WTC11 (cell line): ENCODE results near the gene CTPS2. TPM values are rescaled to one million over a fixed set of nuclear protein-coding genes. Genes with fewer than 3 reads are reported as not detected.
A peak's percentile ranks its signal among the peaks of the same experiment; 100 is the strongest.

ENCODE experiments used
- ATAC-seq: fragments of 200-7000 bp; cut with Tn5 transposase; 2 replicates; pipeline ENCODE4 v1.10.0; 2021; ENCODE audit warnings: mild to moderate bottlenecking, moderate library complexity
- CTCF ChIA-PET: fragments of 300-600 bp; sonication (Branson Sonifier 250); formaldehyde crosslinking; loops from one replicate; lab custom pipeline; 2021; ENCODE audit warnings: antibody characterized with exemption; lab: Charles Lee
- POLR2A ChIA-PET: fragments of 350-600 bp; sonication (Branson Sonifier 250); formaldehyde crosslinking; loops from one replicate; lab custom pipeline; 2021; ENCODE audit warnings: antibody characterized with exemption; lab: Charles Lee
- DNase-seq: peaks from one replicate; pipeline ENCODE4 v3.0.0; 2021; ENCODE audit warnings: low spot score
- H3K27ac Mint-ChIP-seq: 2 replicates; pipeline ENCODE4 v1.8.0; 2021; ENCODE audit warnings: mixed read lengths
- H3K27me3 Mint-ChIP-seq: 2 replicates; pipeline ENCODE4 v1.8.0; 2021; ENCODE audit warnings: low read depth, mild to moderate bottlenecking, moderate library complexity, mixed read lengths
- H3K36me3 Mint-ChIP-seq: 2 replicates; pipeline ENCODE4 v1.8.0; 2021; ENCODE audit warnings: mixed read lengths
- H3K4me1 Mint-ChIP-seq: 2 replicates; pipeline ENCODE4 v1.8.0; 2022; ENCODE audit warnings: mixed read lengths
- H3K4me3 Mint-ChIP-seq: 2 replicates; pipeline ENCODE4 v1.8.0; 2021; ENCODE audit warnings: mild to moderate bottlenecking, moderate library complexity, mixed read lengths
- H3K9me3 Mint-ChIP-seq: 2 replicates; pipeline ENCODE4 v1.8.0; 2021; ENCODE audit warnings: mixed read lengths
- ARID4B ChIP-seq: sonication (generic); formaldehyde crosslinking; IDR thresholded peaks from 2 replicates; pipeline ENCODE4 v1.8.0; 2023; ENCODE audit warnings: missing genetic modification reagents, mild to moderate bottlenecking, borderline replicate concordance
- ATF2 ChIP-seq: sonication (generic); formaldehyde crosslinking; IDR thresholded peaks from 2 replicates; pipeline ENCODE4 v1.8.1; 2022; ENCODE audit warnings: low read depth, missing genetic modification reagents, borderline replicate concordance
- ATF3 ChIP-seq: sonication (generic); formaldehyde crosslinking; conservative IDR thresholded peaks from 2 replicates; pipeline ENCODE4 v1.8.1; 2022; ENCODE audit warnings: mild to moderate bottlenecking, missing genetic modification reagents
- CREB1 ChIP-seq: sonication (generic); formaldehyde crosslinking; IDR thresholded peaks from 2 replicates; pipeline ENCODE4 v1.8.0; 2023; ENCODE audit warnings: mild to moderate bottlenecking, missing genetic modification reagents
- E2F1 ChIP-seq: sonication (generic); formaldehyde crosslinking; IDR thresholded peaks from 2 replicates; pipeline ENCODE4 v1.8.0; 2022; ENCODE audit warnings: mild to moderate bottlenecking, missing genetic modification reagents
- EMX1 ChIP-seq: fragments of 250-450 bp; sonication (Bioruptor Pico); IDR thresholded peaks from 2 replicates; pipeline ENCODE4 v1.8.0; 2021; ENCODE audit warnings: mild to moderate bottlenecking
- FOXK1 ChIP-seq: sonication (generic); formaldehyde crosslinking; IDR thresholded peaks from 2 replicates; pipeline ENCODE4 v1.8.0; 2022; ENCODE audit warnings: mild to moderate bottlenecking, moderate library complexity, missing genetic modification reagents
- HMGXB4 ChIP-seq: sonication (generic); formaldehyde crosslinking; IDR thresholded peaks from 2 replicates; pipeline ENCODE4 v1.8.1; 2023; ENCODE audit warnings: mild to moderate bottlenecking, moderate library complexity, missing genetic modification reagents
- IRF1 ChIP-seq: sonication (generic); formaldehyde crosslinking; IDR thresholded peaks from 2 replicates; pipeline ENCODE4 v1.8.0; 2023; ENCODE audit warnings: missing genetic modification reagents
- JAZF1 ChIP-seq: fragments of 250-450 bp; sonication (Bioruptor Pico); IDR thresholded peaks from 2 replicates; pipeline ENCODE4 v1.9.0; 2021; ENCODE audit warnings: moderate library complexity, mild to moderate bottlenecking, inconsistent platforms
- JUN ChIP-seq: sonication (generic); formaldehyde crosslinking; IDR thresholded peaks from 2 replicates; pipeline ENCODE4 v1.8.0; 2023; ENCODE audit warnings: mild to moderate bottlenecking, missing genetic modification reagents
- KAT7 ChIP-seq: sonication (generic); formaldehyde crosslinking; IDR thresholded peaks from 2 replicates; pipeline ENCODE4 v1.8.1; 2023; ENCODE audit warnings: missing genetic modification reagents, mild to moderate bottlenecking, borderline replicate concordance
- NR1H2 ChIP-seq: sonication (generic); formaldehyde crosslinking; IDR thresholded peaks from 2 replicates; pipeline ENCODE4 v1.9.0; 2021; ENCODE audit warnings: mild to moderate bottlenecking, moderate library complexity, missing genetic modification reagents
- PRRX2 ChIP-seq: fragments of 250-450 bp; sonication (Bioruptor Pico); IDR thresholded peaks from 2 replicates; pipeline ENCODE4 v1.8.0; 2021; ENCODE audit warnings: mild to moderate bottlenecking
- SMAD3 ChIP-seq: sonication (generic); formaldehyde crosslinking; IDR thresholded peaks from 2 replicates; pipeline ENCODE4 v1.8.0; 2022; ENCODE audit warnings: missing genetic modification reagents, mild to moderate bottlenecking, borderline replicate concordance
- SMAD4 ChIP-seq: sonication (generic); formaldehyde crosslinking; IDR thresholded peaks from 2 replicates; pipeline ENCODE4 v1.8.0; 2022; ENCODE audit warnings: mild to moderate bottlenecking, missing genetic modification reagents
- SP1 ChIP-seq: sonication (generic); formaldehyde crosslinking; conservative IDR thresholded peaks from 2 replicates; pipeline ENCODE4 v1.8.1; 2022; ENCODE audit warnings: missing genetic modification reagents
- ZBTB21 ChIP-seq: sonication (generic); formaldehyde crosslinking; IDR thresholded peaks from 2 replicates; pipeline ENCODE4 v1.8.1; 2023; ENCODE audit warnings: mild to moderate bottlenecking, missing genetic modification reagents, borderline replicate concordance
- ZBTB43 ChIP-seq: sonication (generic); formaldehyde crosslinking; IDR thresholded peaks from 2 replicates; pipeline ENCODE4 v1.8.1; 2023; ENCODE audit warnings: mild to moderate bottlenecking, missing genetic modification reagents
- ZNF121 ChIP-seq: sonication (generic); formaldehyde crosslinking; IDR thresholded peaks from 2 replicates; pipeline ENCODE4 v1.8.0; 2023; ENCODE audit warnings: missing genetic modification reagents
- ZNF263 ChIP-seq: sonication (generic); formaldehyde crosslinking; IDR thresholded peaks from 2 replicates; pipeline ENCODE4 v1.8.1; 2022; ENCODE audit warnings: low read depth, mild to moderate bottlenecking, moderate library complexity, missing genetic modification reagents
- ZNF423 ChIP-seq: fragments of 250-450 bp; sonication (Bioruptor Pico); IDR thresholded peaks from 2 replicates; pipeline ENCODE4 v2.1.2; 2022; ENCODE audit warnings: mild to moderate bottlenecking, moderate library complexity
- ZNF512 ChIP-seq: sonication (generic); formaldehyde crosslinking; IDR thresholded peaks from 2 replicates; pipeline ENCODE4 v1.8.1; 2022; ENCODE audit warnings: missing genetic modification reagents, borderline replicate concordance
- total RNA-seq: library from RNA; stranded (reverse); gene quantifications from 3 replicates; pipeline ENCODE4 v1.2.3, GENCODE V29; 2021

Gene CTPS2
- total RNA-seq, 1 experiment from 2014 or later, result 23.2 TPM

- no peak for TF ChIP-seq CREB1 (CRISPR knock-in tag)
- no peak for TF ChIP-seq JAZF1 (CRISPR knock-in tag)
- TF ChIP-seq HMGXB4 (CRISPR knock-in tag), result no peak
- TF ChIP-seq ZNF512 (CRISPR knock-in tag), result no peak
- no peak for TF ChIP-seq KAT7 (CRISPR knock-in tag)
- TF ChIP-seq SMAD4 (CRISPR knock-in tag), result no peak
- TF ChIP-seq ARID4B (CRISPR knock-in tag), result no peak
Observed at GRCh38 chrX:16665089-16665488, 47.4 kb downstream of the CTPS2 start (continued).

GRCh38 chrX:16664626-16665025 lies 47.8 kb downstream of the CTPS2 start:
- peaks cover 38% of the 10 kb centered on the region for H3K36me3 Mint-ChIP-seq

More at GRCh38 chrX:16664626-16665025, 47.8 kb downstream of the CTPS2 start:
- TF ChIP-seq ZNF263 (no peak), NR1H2 (CRISPR knock-in tag) (no peak), HMGXB4 (CRISPR knock-in tag) (no peak), ATF3 (no peak), ZBTB21 (CRISPR knock-in tag) (no peak), IRF1 (CRISPR knock-in tag) (no peak), ZBTB43 (no peak), SP1 (CRISPR knock-in tag) (no peak), FOXK1 (no peak), E2F1 (no peak), JUN (no peak), ZNF121 (CRISPR knock-in tag) (no peak), SMAD3 (CRISPR knock-in tag) (no peak), PRRX2 (no peak), ZNF423 (CRISPR knock-in tag) (no peak), EMX1 (CRISPR knock-in tag) (no peak), ATF2 (CRISPR knock-in tag) (no peak)
- H3K27me3 Mint-ChIP-seq, result no peaks in the 10 kb centered on the region
- H3K9me3 Mint-ChIP-seq, result no peaks in the 10 kb centered on the region
- CTCF ChIA-PET, result interaction anchor here (0.7 to 2.8 kb wide), 4 partner anchors 13 to 552 kb away, joined by 3 to 12 read pairs (median 6); no protein-coding TSS in a partner anchor
- H3K4me1 Mint-ChIP-seq, result peaks cover 27% of the 10 kb centered on the region
- no peak for DNase-seq
- no peak overlapping the region for H3K4me3 Mint-ChIP-seq
- no peak for ATAC-seq
- POLR2A ChIA-PET, result no interaction called here
- H3K27ac Mint-ChIP-seq, result peak overlapping the region; percentile 61; the same call in 1 of the 2 replicates
